Upper lobe of left lung (tissue), 4 donors: ENCODE measurements around the gene MYO18B.

ENCODE experiments used
- POLR2AphosphoS5 ChIP-seq, 2 donors: sonication (generic); formaldehyde crosslinking; IDR thresholded peaks; one replicate each; pipeline ENCODE4 v1.5.1; 2017; ENCODE audit warnings: antibody characterized with exemption in 2 of 2
- TF ChIP-seq, protein P1 (sequence below), 6 experiments: fragments of 450-650 bp in 4 of 6; fragments of 200-600 bp in 2 of 6; sonication (generic) in 2 of 6; IDR thresholded peaks; one replicate each; pipeline ENCODE4 v1.5.1; 2016 to 2019; ENCODE audit warnings: antibody characterized with exemption in 6 of 6

DNA sequence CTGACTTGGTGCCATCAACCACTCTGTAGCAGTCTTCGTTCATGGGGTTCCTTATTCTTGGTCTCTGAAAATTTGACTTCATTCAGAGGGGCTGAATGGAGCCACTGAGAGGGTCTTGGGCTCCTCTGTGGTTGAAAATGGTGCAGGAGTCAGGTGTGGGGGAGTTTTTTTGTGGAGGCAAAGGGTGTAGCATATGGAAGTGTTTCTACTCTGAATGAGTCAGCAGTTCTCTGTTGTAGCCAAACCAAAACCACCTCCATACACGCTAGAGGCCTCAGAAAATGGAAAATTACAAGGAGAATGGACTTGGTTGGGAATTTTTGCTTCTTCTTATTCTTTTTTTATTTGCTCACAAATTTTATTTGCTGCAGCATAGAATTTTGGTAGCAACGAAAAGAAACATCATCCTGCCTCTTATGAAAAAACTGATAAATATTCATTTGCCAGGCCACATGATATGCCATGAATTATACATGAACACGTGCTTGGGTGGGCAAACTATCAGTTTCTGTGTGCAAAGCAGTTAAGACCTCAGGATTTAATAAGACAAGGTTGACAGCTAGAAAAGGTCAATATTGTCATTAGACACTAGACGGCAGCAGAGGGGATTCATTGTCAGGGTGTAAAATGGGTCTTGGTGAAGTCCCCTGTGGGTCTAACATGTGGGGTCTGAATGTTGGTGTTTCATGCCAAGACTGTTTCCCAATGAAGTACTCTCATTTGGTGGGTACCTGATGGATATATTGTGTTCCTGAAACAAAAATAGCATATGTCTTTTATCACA lies 111.7 kb downstream of the MYO18B start:
- TF ChIP-seq, protein P1, sequence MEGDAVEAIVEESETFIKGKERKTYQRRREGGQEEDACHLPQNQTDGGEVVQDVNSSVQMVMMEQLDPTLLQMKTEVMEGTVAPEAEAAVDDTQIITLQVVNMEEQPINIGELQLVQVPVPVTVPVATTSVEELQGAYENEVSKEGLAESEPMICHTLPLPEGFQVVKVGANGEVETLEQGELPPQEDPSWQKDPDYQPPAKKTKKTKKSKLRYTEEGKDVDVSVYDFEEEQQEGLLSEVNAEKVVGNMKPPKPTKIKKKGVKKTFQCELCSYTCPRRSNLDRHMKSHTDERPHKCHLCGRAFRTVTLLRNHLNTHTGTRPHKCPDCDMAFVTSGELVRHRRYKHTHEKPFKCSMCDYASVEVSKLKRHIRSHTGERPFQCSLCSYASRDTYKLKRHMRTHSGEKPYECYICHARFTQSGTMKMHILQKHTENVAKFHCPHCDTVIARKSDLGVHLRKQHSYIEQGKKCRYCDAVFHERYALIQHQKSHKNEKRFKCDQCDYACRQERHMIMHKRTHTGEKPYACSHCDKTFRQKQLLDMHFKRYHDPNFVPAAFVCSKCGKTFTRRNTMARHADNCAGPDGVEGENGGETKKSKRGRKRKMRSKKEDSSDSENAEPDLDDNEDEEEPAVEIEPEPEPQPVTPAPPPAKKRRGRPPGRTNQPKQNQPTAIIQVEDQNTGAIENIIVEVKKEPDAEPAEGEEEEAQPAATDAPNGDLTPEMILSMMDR (IDR thresholded peaks at IDR 0.05), result no peak
- TF ChIP-seq POLR2AphosphoS5 (IDR thresholded peaks at IDR 0.05), result no peak
